Neural cell (in vitro differentiated cells): ENCODE measurements around the gene TSKS. TPM values are rescaled to one million over a fixed set of nuclear protein-coding genes. Genes with fewer than 3 reads are reported as not detected.
A peak's percentile ranks its signal among the peaks of the same experiment; 100 is the strongest.

Experiments
- H2AFZ ChIP-seq: fragments of 200-600, 300-800 bp; sonication (generic), shearing (Covaris generic); 2 replicates; pipeline ENCODE4 v1.6.0; 2014; ENCODE audit warnings: low read depth, mild to moderate bottlenecking, antibody characterized with exemption, low read length, moderate library complexity
- H3F3A ChIP-seq: fragments of 200-600 bp; shearing (Covaris generic); 2 replicates; pipeline ENCODE4 v1.6.1; 2016; ENCODE audit warnings: mild to moderate bottlenecking, moderate library complexity, mixed read lengths, antibody characterized with exemption, low read length; ENCODE audit not compliant: insufficient read depth, poor library complexity, severe bottlenecking
- H3K27ac ChIP-seq: fragments of 200-600, 300-800 bp; sonication (generic), shearing (Covaris generic); 2 replicates; pipeline ENCODE4 v1.5.1; 2014; ENCODE audit warnings: mild to moderate bottlenecking, low read length, moderate library complexity
- H3K27me3 ChIP-seq: fragments of 300-800, 200-600 bp; sonication (generic), shearing (Covaris generic); 2 replicates; pipeline ENCODE4 v1.6.0; 2014; ENCODE audit warnings: mild to moderate bottlenecking, low read depth, low read length, moderate library complexity; ENCODE audit not compliant: insufficient read depth
- H3K36me3 ChIP-seq: fragments of 300-800, 200-600 bp; sonication (generic), shearing (Covaris generic); 2 replicates; pipeline ENCODE4 v1.5.1; 2014; ENCODE audit warnings: mild to moderate bottlenecking, antibody characterized with exemption, low read length, moderate library complexity; ENCODE audit not compliant: insufficient read depth
- H3K4me2 ChIP-seq: fragments of 300-800, 200-600 bp; sonication (generic), shearing (Covaris generic); 2 replicates; pipeline ENCODE4 v1.6.0; 2014; ENCODE audit warnings: mild to moderate bottlenecking, low read length
- H3K4me3 ChIP-seq: fragments of 300-800, 200-600 bp; sonication (generic), shearing (Covaris generic); 2 replicates; pipeline ENCODE4 v1.5.1; 2014; ENCODE audit warnings: mild to moderate bottlenecking, low read length, moderate library complexity
- H3K79me2 ChIP-seq: fragments of 200-600 bp; shearing (Covaris generic); replicated peaks from 2 replicates; pipeline ENCODE4 v1.6.0; 2014; ENCODE audit warnings: mild to moderate bottlenecking, low read length, moderate library complexity; ENCODE audit not compliant: insufficient read depth
- H3K9ac ChIP-seq: fragments of 300-800, 200-600 bp; sonication (generic), shearing (Covaris generic); 2 replicates; pipeline ENCODE4 v1.6.1; 2016; ENCODE audit warnings: mild to moderate bottlenecking, low read length, mixed read lengths
- H3K9me2 ChIP-seq: fragments of 200-600 bp; shearing (Covaris generic); 2 replicates; pipeline ENCODE4 v1.6.1; 2016; ENCODE audit warnings: mild to moderate bottlenecking, low read length, mixed read lengths; ENCODE audit not compliant: insufficient read depth
- H3K9me3 ChIP-seq: fragments of 200-600, 300-800 bp; sonication (generic), shearing (Covaris generic); 2 replicates; pipeline ENCODE4 v1.6.1; 2016; ENCODE audit warnings: mild to moderate bottlenecking, mixed run types, low read length, moderate library complexity, mixed read lengths
- H4K20me1 ChIP-seq: fragments of 200-600 bp; shearing (Covaris generic); 2 replicates; pipeline ENCODE4 v1.6.1; 2016; ENCODE audit warnings: mild to moderate bottlenecking, mixed run types; ENCODE audit not compliant: insufficient read depth
- CTCF ChIP-seq: fragments of 450-650 bp; IDR thresholded peaks from 2 replicates; pipeline ENCODE4 v1.5.1; 2014; ENCODE audit warnings: antibody characterized with exemption, mild to moderate bottlenecking, moderate library complexity; ENCODE audit not compliant: poor library complexity, severe bottlenecking
- EP300 ChIP-seq: fragments of 450-650 bp; conservative IDR thresholded peaks from 2 replicates; pipeline ENCODE4 v1.6.1; 2014; ENCODE audit warnings: antibody characterized with exemption, mild to moderate bottlenecking, moderate library complexity; ENCODE audit not compliant: poor library complexity, severe bottlenecking
- EZH2 ChIP-seq: fragments of 200-600, 300-800 bp; shearing (Covaris generic), sonication (generic); IDR thresholded peaks from 2 replicates; pipeline ENCODE4 v1.6.1; 2014; ENCODE audit warnings: antibody characterized with exemption, low read length, borderline replicate concordance, mild to moderate bottlenecking; ENCODE audit not compliant: insufficient read depth, poor library complexity, severe bottlenecking
- MXI1 ChIP-seq: fragments of 450-650 bp; conservative IDR thresholded peaks from 2 replicates; pipeline ENCODE4 v1.6.1; 2014; ENCODE audit warnings: antibody characterized with exemption, mild to moderate bottlenecking; ENCODE audit not compliant: poor library complexity, severe bottlenecking
- POLR2AphosphoS5 ChIP-seq: IDR thresholded peaks from 2 replicates; pipeline ENCODE4 v1.6.1; 2012
- RAD21 ChIP-seq: fragments of 450-650 bp; conservative IDR thresholded peaks from 2 replicates; pipeline ENCODE4 v1.6.1; 2014; ENCODE audit warnings: antibody characterized with exemption, mild to moderate bottlenecking, moderate library complexity
- REST ChIP-seq: IDR thresholded peaks from 2 replicates; pipeline ENCODE4 v1.6.1; 2012; ENCODE audit warnings: borderline replicate concordance
- SMC3 ChIP-seq: fragments of 450-650 bp; conservative IDR thresholded peaks from 2 replicates; pipeline ENCODE4 v1.6.1; 2014; ENCODE audit warnings: antibody characterized with exemption, mild to moderate bottlenecking, moderate library complexity; ENCODE audit not compliant: poor library complexity
- TAF1 ChIP-seq: IDR thresholded peaks from 2 replicates; pipeline ENCODE4 v1.6.1; 2012; ENCODE audit warnings: low read depth
- polyA plus RNA-seq: library from polyadenylated mRNA; depleted of rRNA; stranded (reverse); fragments of >200 nt; gene quantifications from 2 replicates; pipeline ENCODE4 v1.2.3, GENCODE V29; 2014

The TSKS gene
- polyA plus RNA-seq, 1 donor from 2014 or later: not detected

GRCh38 chr19:49767967-49768581, 5.0 kb upstream of the TSKS start:
- Histone ChIP-seq H3K27ac (peak overlapping the region; percentile 86), H3K36me3 (no peaks in the 10 kb centered on the region), H2AFZ (no peak overlapping the region), H4K20me1 (no peaks in the 10 kb centered on the region), H3F3A (no peaks in the 10 kb centered on the region), H3K9me2 (no peaks in the 10 kb centered on the region), H3K4me2 (peak overlapping the region; percentile 97), H3K4me3 (peak overlapping the region; percentile 92), H3K9ac (peak overlapping the region; percentile 95), H3K9me3 (no peaks in the 10 kb centered on the region), H3K79me2 (peaks cover 21% of the 10 kb centered on the region), H3K27me3 (no peaks in the 10 kb centered on the region)
- TF ChIP-seq POLR2AphosphoS5 (no peak), RAD21 (no peak), CTCF (no peak)

GRCh38 chr19:49767381-49767780, 4.3 kb upstream of the TSKS start:
- peaks cover 21% of the 10 kb centered on the region for H3K79me2 ChIP-seq
- H3K9ac ChIP-seq: peak overlapping the region; percentile 95
- peak overlapping the region; percentile 69 for H2AFZ ChIP-seq
- H3K9me3 ChIP-seq: no peaks in the 10 kb centered on the region
- H4K20me1 ChIP-seq: no peaks in the 10 kb centered on the region
- no peaks in the 10 kb centered on the region for H3K27me3 ChIP-seq
- H3K4me2 ChIP-seq: peak overlapping the region; percentile 97
- H3K36me3 ChIP-seq: no peaks in the 10 kb centered on the region
- peak overlapping the region; percentile 92 for H3K4me3 ChIP-seq
- no peaks in the 10 kb centered on the region for H3K9me2 ChIP-seq
- H3F3A ChIP-seq: no peaks in the 10 kb centered on the region
- peak overlapping the region; percentile 86 for H3K27ac ChIP-seq
- TF ChIP-seq MXI1: peak; percentile 4
- no peak for TF ChIP-seq REST
- TF ChIP-seq RAD21: peak; percentile 10
- TF ChIP-seq CTCF: no peak
- TF ChIP-seq EZH2: no peak
- no peak for TF ChIP-seq EP300
- no peak for TF ChIP-seq SMC3
- no peak for TF ChIP-seq TAF1
- no peak for TF ChIP-seq POLR2AphosphoS5
